Measurements from ENCODE around the gene NISCH.

- TF ChIP-seq REST (IDR thresholded peaks at IDR 0.05; ENCODE audit: insufficient replicate concordance, low read depth) (no peak), CTCF (IDR thresholded peaks at IDR 0.05; ENCODE audit: insufficient read depth, low read length) (no peak), POLR2AphosphoS5 (IDR thresholded peaks at IDR 0.05; ENCODE audit: low read depth) (no peak)
These were observed 46.9 kb upstream of the NISCH start for GRCh38 chr3:52408466-52408865.

All from HL-60 (cell line).